ENCODE data around the gene ATXN7L1. TPM values are rescaled to one million over a fixed set of nuclear protein-coding genes. Genes with fewer than 3 reads are reported as not detected.

Gene ATXN7L1
- 3.7 TPM for total RNA-seq
- long read RNA-seq, partial matches to known transcripts: 0 of 4 reads
- long read RNA-seq, other reads (novel, unspliced or antisense): 4 of 4 reads

DNA sequence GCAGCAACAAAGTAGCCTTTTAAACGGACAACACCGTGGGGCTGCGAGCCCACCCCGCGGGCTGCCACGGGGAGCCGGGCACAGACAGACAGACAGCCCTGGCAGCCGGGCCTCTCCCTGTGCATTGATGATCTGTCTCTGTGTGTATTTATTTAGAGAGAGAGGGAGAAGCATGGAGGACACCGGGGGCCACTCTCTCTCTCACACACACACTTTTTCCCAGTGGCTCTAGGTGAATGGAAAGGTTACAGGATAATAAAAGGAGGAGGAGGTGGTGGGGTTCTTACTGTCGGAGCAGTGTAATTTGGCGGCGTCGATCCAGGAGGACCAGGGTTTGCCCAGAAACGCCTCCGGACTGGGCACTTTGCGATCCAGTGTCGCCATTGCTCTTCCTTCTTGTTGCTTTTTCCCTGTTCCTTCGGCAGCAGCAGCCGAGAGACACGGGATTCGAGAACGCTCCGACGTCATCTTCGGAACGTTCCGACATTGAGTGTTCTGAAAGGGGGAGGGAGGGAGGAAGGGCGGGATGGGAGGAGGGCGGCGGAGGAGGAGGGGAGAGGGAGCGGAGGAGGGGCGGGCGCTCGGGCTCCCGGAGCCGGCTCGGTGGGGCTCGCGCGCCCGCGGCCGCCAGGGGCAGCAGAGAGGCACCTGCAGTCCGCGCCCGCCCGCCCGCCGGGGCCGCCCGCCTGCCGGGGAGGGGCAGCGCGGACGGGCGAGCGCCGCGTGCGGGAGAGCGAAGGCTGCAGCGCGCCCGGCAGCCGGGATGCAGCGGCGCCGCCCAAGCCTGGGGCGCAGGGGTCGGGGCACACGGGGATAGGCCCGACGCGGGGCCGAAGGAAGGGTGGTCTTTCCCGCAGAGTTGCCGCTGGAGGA, at the start of gene ATXN7L1:
ATXN7L1 (minus strand) TSS at position 509 of the 873 bp plus-strand sequence; CDS start at position 468, 41 bp downstream.
- ATAC-seq (peak; percentile 97), DNase-seq (peak; percentile 97)
- intact Hi-C loops (cut with micrococcal nuclease): no loop called here

DNA sequence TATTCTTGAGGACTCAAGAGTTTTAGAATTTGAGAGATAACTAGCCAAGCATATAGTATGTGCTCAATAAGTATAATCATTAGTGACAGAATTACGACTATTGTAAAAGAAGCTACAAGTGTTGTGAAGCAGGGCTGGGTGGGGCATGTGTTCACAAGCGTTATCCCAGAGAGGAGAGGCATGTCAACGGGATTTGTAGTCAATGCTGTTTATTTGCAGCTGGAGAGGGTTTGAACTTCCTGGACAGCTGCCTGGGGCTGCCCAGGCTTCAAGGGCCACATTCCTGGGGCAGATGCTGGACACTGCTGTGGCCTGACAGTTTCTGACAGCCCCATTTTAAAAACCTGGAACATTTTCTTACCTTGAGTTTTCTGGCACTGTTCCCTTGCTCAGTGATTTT, 49.7 kb upstream of the ATXN7L1 start:
- no peak for ATAC-seq
- DNase-seq: no peak
- intact Hi-C loops (cut with micrococcal nuclease): no loop called here

DNA sequence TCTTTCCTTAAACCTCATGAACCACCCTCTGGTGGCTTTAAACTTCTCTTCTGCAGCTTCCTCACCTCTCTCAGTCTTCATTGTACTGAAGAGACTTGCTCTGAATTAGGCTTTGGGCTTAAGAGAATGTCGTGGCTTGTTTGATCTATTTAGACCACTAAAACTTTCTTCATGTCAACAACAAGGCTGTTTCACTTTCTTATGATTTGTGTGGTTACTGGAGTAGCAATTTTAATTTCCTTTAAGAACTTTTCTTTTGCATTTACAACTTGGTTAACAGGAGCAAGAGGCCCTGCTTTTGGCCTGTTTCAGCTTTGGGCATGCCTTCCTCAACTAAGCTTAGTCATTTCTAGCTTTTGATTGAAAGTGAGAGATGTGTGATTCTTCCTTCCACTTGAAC, 48.5 kb upstream of the ATXN7L1 start:
- ATAC-seq (no peak), DNase-seq (no peak)
- intact Hi-C loops (cut with micrococcal nuclease): no loop called here

DNA sequence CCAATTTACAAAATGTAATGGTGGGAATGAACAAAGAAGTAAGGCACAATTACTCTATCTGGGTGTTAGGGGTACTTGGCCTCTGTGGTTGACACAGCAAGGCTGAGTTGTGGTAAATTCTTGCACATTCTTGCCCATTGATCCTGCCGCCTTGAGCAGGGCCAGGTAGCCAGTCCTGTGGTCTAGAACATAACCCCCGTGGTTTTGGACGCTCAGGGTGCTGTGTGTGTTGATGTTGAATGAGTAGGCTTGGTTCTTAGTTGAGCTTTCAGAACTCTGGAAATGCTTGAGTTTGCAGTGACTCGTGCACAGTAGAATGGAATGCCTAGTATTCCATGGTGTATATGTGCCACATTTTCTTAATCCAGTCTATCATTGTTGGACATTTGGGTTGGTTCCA, 44.4 kb upstream of the ATXN7L1 start:
- DNase-seq: no peak

GRCh38 chr7:105917659-105918058, 41.3 kb upstream of the ATXN7L1 start:
- no peak for ATAC-seq
- no peak for DNase-seq
- intact Hi-C loops (cut with micrococcal nuclease): no loop called here

More for the DNA sequence above, 44.4 kb upstream of the ATXN7L1 start:
- intact Hi-C loops (cut with micrococcal nuclease): no loop called here
- ATAC-seq: no peak

DNA sequence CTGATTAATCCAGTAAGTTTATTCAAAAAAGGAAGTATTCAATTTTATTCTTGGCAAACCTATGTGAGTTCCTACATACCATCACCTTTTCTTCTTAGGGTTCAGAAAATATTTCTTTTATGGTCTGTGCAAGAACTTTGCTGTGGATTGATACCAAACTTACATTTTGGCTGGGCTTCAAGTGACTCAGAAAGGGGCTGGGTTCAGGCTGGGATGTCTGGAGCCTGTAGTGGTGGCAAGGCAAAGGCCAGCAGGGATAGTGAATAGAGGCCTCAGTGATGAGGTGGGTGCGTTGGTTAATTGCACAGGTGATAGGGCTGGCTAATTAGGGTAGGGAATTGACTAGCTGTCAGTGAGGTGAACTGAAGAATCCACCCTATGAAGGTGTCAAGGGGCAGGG, 40.2 kb upstream of the ATXN7L1 start:
- DNase-seq: no peak
- intact Hi-C loops (cut with micrococcal nuclease): no loop called here
- no peak for ATAC-seq

DNA sequence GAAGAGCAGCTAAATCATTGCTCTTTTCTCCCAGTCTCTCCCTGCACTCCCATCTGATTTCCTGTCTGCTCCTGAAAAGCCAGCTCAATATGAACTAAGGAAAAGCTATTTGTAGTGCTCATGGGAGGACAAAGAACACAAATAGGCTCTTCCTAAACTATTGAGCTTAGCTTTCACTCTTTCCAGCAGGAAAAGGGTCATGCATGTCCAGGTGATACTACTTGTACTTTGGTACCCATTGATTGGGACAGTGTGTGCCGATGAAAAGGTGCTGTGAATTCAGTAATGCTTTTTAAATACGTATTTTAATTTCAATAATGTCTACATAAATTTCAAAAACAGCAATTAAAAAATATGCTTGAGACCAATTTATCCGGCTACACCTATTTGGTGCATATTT, 37.5 kb upstream of the ATXN7L1 start:
- intact Hi-C loops (cut with micrococcal nuclease): no loop called here
- DNase-seq (no peak), ATAC-seq (no peak)

DNA sequence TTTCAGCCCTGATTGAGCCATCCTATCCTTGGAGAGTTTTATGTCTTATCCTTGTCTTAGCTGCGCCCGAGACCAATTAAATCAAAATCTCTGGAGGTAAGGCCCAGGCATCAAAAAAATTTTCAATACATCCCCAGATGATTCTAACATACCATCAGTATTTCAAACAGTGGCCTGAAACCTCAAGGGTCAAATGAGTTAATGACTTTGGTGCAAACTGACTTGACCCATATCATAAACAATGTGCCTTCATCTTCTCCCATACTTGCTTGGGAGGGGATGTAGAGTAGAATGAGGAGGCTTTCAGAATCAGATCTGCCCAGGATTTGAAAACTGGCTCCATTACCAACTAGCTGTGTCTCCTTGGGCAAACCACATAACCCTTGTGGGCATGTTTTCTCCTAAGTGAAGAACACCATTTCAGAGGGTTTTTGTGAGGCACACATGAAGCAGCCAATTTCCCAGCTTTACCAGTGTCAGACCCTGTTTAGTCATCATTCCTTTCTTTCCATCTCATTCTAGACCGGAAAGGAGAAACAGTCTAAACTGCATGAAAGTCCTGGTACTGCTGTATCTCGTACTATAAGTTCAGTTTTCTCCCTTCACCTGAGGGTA, 35.7 kb upstream of the ATXN7L1 start:
- ATAC-seq (no peak), DNase-seq (no peak)
- intact Hi-C loops (cut with micrococcal nuclease): no loop called here

- ATAC-seq (no peak), DNase-seq (no peak)
- intact Hi-C loops (cut with micrococcal nuclease): no loop called here
These were observed 33.8 kb upstream of the ATXN7L1 start for GRCh38 chr7:105910172-105910571.

GRCh38 chr7:105909742-105910141, 33.3 kb upstream of the ATXN7L1 start:
- DNase-seq: no peak
- no peak for ATAC-seq
- intact Hi-C loops (cut with micrococcal nuclease): no loop called here

GRCh38 chr7:105907129-105907846, 30.9 kb upstream of the ATXN7L1 start:
- DNase-seq (no peak), ATAC-seq (peak; percentile 50)
- intact Hi-C loops (cut with micrococcal nuclease): no loop called here

- DNase-seq: no peak
- ATAC-seq: peak; percentile 42
- intact Hi-C loops (cut with micrococcal nuclease): no loop called here
These were observed 30.3 kb upstream of the ATXN7L1 start for GRCh38 chr7:105906695-105907094.

GRCh38 chr7:105905910-105906568, 29.6 kb upstream of the ATXN7L1 start:
- DNase-seq (no peak), ATAC-seq (no peak)
- intact Hi-C loops (cut with micrococcal nuclease): no loop called here

DNA sequence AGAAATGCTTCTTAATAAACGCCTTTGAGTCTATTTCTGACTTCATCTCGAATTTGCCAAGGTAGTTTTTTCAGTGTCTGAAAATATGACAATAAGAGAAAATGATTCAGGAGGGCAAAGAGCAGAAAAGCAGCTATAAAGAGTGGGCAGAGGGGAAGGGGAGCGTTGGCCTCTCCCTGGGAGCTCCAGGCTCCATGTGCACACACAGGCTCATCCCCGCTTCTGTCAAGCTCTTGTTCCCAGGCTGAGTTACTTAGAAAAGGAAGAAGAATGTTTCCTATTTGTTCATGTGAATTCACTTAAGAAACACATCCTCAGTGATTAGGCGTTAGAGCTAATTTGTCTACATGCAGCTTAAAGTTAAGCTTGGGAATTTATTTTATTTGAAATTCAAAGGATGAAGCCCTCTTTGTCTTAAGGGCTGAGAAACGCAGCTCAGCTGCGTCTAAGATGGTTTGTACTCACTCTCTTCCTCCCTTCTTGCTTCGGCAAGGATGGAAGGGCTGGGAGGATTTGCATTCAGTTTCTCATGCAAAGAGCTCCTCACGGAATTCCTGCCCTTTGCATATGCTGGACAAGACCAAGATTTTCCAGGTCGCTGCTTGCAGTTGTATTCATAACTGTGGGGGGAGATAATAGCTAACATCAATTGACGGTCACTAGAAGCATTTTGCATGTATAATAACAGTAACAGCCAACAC, 29.0 kb upstream of the ATXN7L1 start:
- intact Hi-C loops (cut with micrococcal nuclease): no loop called here
- no peak for DNase-seq
- no peak for ATAC-seq

GRCh38 chr7:105904064-105904463, 27.7 kb upstream of the ATXN7L1 start:
- ATAC-seq: no peak
- no peak for DNase-seq
- intact Hi-C loops (cut with micrococcal nuclease): no loop called here

- intact Hi-C loops (cut with micrococcal nuclease): no loop called here
- ATAC-seq (no peak), DNase-seq (no peak)
These were observed 26.0 kb upstream of the ATXN7L1 start for GRCh38 chr7:105902325-105902911.

- no peak for DNase-seq
- intact Hi-C loops (cut with micrococcal nuclease): no loop called here
These were observed 21.6 kb upstream of the ATXN7L1 start for GRCh38 chr7:105897999-105898398.

GRCh38 chr7:105896407-105896911, 20.1 kb upstream of the ATXN7L1 start:
- ATAC-seq (no peak), DNase-seq (no peak)
- intact Hi-C loops (cut with micrococcal nuclease): no loop called here

More at GRCh38 chr7:105897999-105898398, 21.6 kb upstream of the ATXN7L1 start:
- no peak for ATAC-seq
